Measurements from ENCODE around the gene GUCY2F. TPM values are rescaled to one million over a fixed set of nuclear protein-coding genes. Genes with fewer than 3 reads are reported as not detected.

Gene GUCY2F
- not detected in 2 replicates for total RNA-seq

GRCh38 chrX:109481986-109482385 lies at the start of gene GUCY2F:
TSS of gene GUCY2F (minus strand) at chrX:109482086. CDS start at chrX:109475936, 6,150 bp downstream.

Other genes starting within 250 kb of the GUCY2F start
- 8.6 and 9.0 TPM in 2 replicates for gene NXT2, start 54.8 kb upstream of the GUCY2F start, total RNA-seq
- 0.23 TPM in 1 of 2 replicates, not detected in the other for gene KCNE5, start 143.1 kb upstream of the GUCY2F start, total RNA-seq